Peyer's patch (tissue), 4 donors: Measurements from ENCODE around the gene ZBTB16.

Source experiments
- CTCF ChIP-seq, 6 experiments: fragments of 450-650 bp in 4 of 6; fragments of 200-600 bp in 2 of 6; sonication (generic) in 1 of 6; IDR thresholded peaks; one replicate each; pipeline ENCODE4 v1.5.1; 2017 to 2019; ENCODE audit warnings: antibody characterized with exemption in 6 of 6, mild to moderate bottlenecking in 3 of 6, moderate library complexity in 1 of 6
- POLR2A ChIP-seq, 2 donors: fragments of 450-650 bp; IDR thresholded peaks; one replicate each; pipeline ENCODE4 v1.5.1; 2017; ENCODE audit warnings: antibody characterized with exemption in 2 of 2, mild to moderate bottlenecking in 2 of 2, moderate library complexity in 2 of 2

GRCh38 chr11:114062272-114062671 is 2.8 kb downstream of the ZBTB16 start:
- no peak for TF ChIP-seq POLR2A (IDR thresholded peaks at IDR 0.05)
- TF ChIP-seq CTCF (IDR thresholded peaks at IDR 0.05): no peak
